Activated naive CD4-positive, alpha-beta T cell treated with anti-CD3 and anti-CD28 coated beads for 36 hours (primary cell): ENCODE results near the gene B4GALT7. TPM values are rescaled to one million over a fixed set of nuclear protein-coding genes. Genes with fewer than 3 reads are reported as not detected.
"Not testable (repeated sequence)": the region's sequence is repeated elsewhere in the genome, so short reads cannot be mapped to it uniquely, and the experiment has no call there.

ENCODE experiments used
- CTCF ChIA-PET: fragments of 350-600 bp; sonication (Branson Sonifier 250); formaldehyde crosslinking; loops from one replicate; lab custom pipeline; 2021; ENCODE audit warnings: antibody characterized with exemption; lab: Charles Lee
- DNase-seq: peaks from one replicate; pipeline ENCODE4 v3.0.0-alpha.2; 2020
- H3K27ac Mint-ChIP-seq: one replicate; pipeline ENCODE4 v1.8.0; 2021; ENCODE audit warnings: mild to moderate bottlenecking, mixed read lengths
- H3K27me3 Mint-ChIP-seq: one replicate; pipeline ENCODE4 v1.8.0; 2021; ENCODE audit warnings: low read depth, mixed read lengths
- H3K36me3 Mint-ChIP-seq: one replicate; pipeline ENCODE4 v1.8.0; 2021; ENCODE audit warnings: low read depth, mixed read lengths
- H3K4me1 Mint-ChIP-seq: one replicate; pipeline ENCODE4 v1.8.0; 2021; ENCODE audit warnings: low read depth, mixed read lengths
- H3K4me3 Mint-ChIP-seq: one replicate; pipeline ENCODE4 v1.8.0; 2021; ENCODE audit warnings: mild to moderate bottlenecking, moderate library complexity, mixed read lengths
- H3K9me3 Mint-ChIP-seq: one replicate; pipeline ENCODE4 v1.8.0; 2021; ENCODE audit warnings: mixed read lengths
- intact Hi-C: fragments of 100-400 bp; cut with micrococcal nuclease; formaldehyde crosslinking; loops from one replicate; pipeline ENCODE4 v1.15.1; 2023
- total RNA-seq, 2 experiments: library from RNA; stranded (reverse); gene quantifications; one replicate each; pipeline ENCODE4 v1.2.3, GENCODE V29; 2021

Gene B4GALT7
- total RNA-seq, 2 experiments from 2014 or later: 9.9 to 13.6 TPM

- Mint-ChIP-seq H3K27me3 (no peaks in the 10 kb centered on the region), H3K36me3 (peaks cover 8% of the 10 kb centered on the region), H3K4me3 (no peak overlapping the region), H3K27ac (no peak overlapping the region), H3K9me3 (no peaks in the 10 kb centered on the region), H3K4me1 (peaks cover 2% of the 10 kb centered on the region)
- no peak for DNase-seq
- CTCF ChIA-PET: no interaction called here
- intact Hi-C loops: no loop called here
Measured at GRCh38 chr5:177612215-177612673, 12.3 kb downstream of the B4GALT7 start.

GRCh38 chr5:177620560-177620959, 20.6 kb downstream of the B4GALT7 start:
- intact Hi-C loops: no loop called here
- DNase-seq: no peak
- H3K9me3 Mint-ChIP-seq: no peaks in the 10 kb centered on the region
- no peak overlapping the region for H3K4me3 Mint-ChIP-seq
- CTCF ChIA-PET: no interaction called here
- peaks cover 47% of the 10 kb centered on the region for H3K36me3 Mint-ChIP-seq
- no peaks in the 10 kb centered on the region for H3K4me1 Mint-ChIP-seq
- H3K27me3 Mint-ChIP-seq: no peaks in the 10 kb centered on the region
- H3K27ac Mint-ChIP-seq: no peak overlapping the region

- H3K9me3 Mint-ChIP-seq, intact Hi-C loops, H3K27me3 Mint-ChIP-seq, H3K27ac Mint-ChIP-seq, DNase-seq, CTCF ChIA-PET, H3K4me1 Mint-ChIP-seq, H3K4me3 Mint-ChIP-seq: not testable (repeated sequence)
- peaks cover 32% of the 10 kb centered on the region for H3K36me3 Mint-ChIP-seq
Measured at GRCh38 chr5:177624172-177624571, 24.2 kb downstream of the B4GALT7 start.

GRCh38 chr5:177630186-177630585, 30.3 kb downstream of the B4GALT7 start:
- H3K9me3 Mint-ChIP-seq, CTCF ChIA-PET, H3K4me3 Mint-ChIP-seq, DNase-seq, H3K27me3 Mint-ChIP-seq, H3K27ac Mint-ChIP-seq, H3K36me3 Mint-ChIP-seq, intact Hi-C loops, H3K4me1 Mint-ChIP-seq: not testable (repeated sequence)

- H3K4me3 Mint-ChIP-seq, DNase-seq, intact Hi-C loops, H3K27me3 Mint-ChIP-seq, H3K4me1 Mint-ChIP-seq, H3K9me3 Mint-ChIP-seq, H3K27ac Mint-ChIP-seq, CTCF ChIA-PET: not testable (repeated sequence)
- peaks cover 12% of the 10 kb centered on the region for H3K36me3 Mint-ChIP-seq
Measured at GRCh38 chr5:177634912-177635311, 35.0 kb downstream of the B4GALT7 start.

GRCh38 chr5:177645462-177645861, 45.5 kb downstream of the B4GALT7 start:
- Mint-ChIP-seq H3K9me3 (peaks cover 18% of the 10 kb centered on the region), H3K36me3 (peaks cover 31% of the 10 kb centered on the region), H3K27ac (peak overlapping the region; percentile 68), H3K4me1 (peaks cover 10% of the 10 kb centered on the region)
- DNase-seq, H3K27me3 Mint-ChIP-seq, H3K4me3 Mint-ChIP-seq, intact Hi-C loops, CTCF ChIA-PET: not testable (repeated sequence)

GRCh38 chr5:177651235-177651634, 51.3 kb downstream of the B4GALT7 start:
- H3K27ac Mint-ChIP-seq, DNase-seq, H3K27me3 Mint-ChIP-seq, H3K4me3 Mint-ChIP-seq, CTCF ChIA-PET, intact Hi-C loops: not testable (repeated sequence)
- Mint-ChIP-seq H3K4me1 (peaks cover 12% of the 10 kb centered on the region), H3K9me3 (peaks cover 19% of the 10 kb centered on the region), H3K36me3 (peaks cover 32% of the 10 kb centered on the region)

- not testable (repeated sequence) for H3K27me3 Mint-ChIP-seq
Measured at GRCh38 chr5:177657846-177658245, 57.9 kb downstream of the B4GALT7 start.

GRCh38 chr5:177658542-177658941, 58.6 kb downstream of the B4GALT7 start:
- H3K4me3 Mint-ChIP-seq, H3K27ac Mint-ChIP-seq, H3K27me3 Mint-ChIP-seq, DNase-seq, CTCF ChIA-PET, H3K9me3 Mint-ChIP-seq, H3K36me3 Mint-ChIP-seq, intact Hi-C loops: not testable (repeated sequence)
- H3K4me1 Mint-ChIP-seq: peaks cover 25% of the 10 kb centered on the region

More at GRCh38 chr5:177657846-177658245, 57.9 kb downstream of the B4GALT7 start:
- CTCF ChIA-PET, H3K9me3 Mint-ChIP-seq, DNase-seq, intact Hi-C loops, H3K27ac Mint-ChIP-seq, H3K4me3 Mint-ChIP-seq, H3K36me3 Mint-ChIP-seq: not testable (repeated sequence)
- H3K4me1 Mint-ChIP-seq: peaks cover 23% of the 10 kb centered on the region

Other genes starting within 250 kb of the B4GALT7 start
- gene LMAN2, start 248.5 kb upstream of the B4GALT7 start, total RNA-seq: 10 to 100 TPM; 82.2 to 83.9 TPM
- gene RGS14, start 242.2 kb upstream of the B4GALT7 start, total RNA-seq: 10 to 100 TPM; 34.6 to 39.2 TPM
- gene SLC34A1, start 215.7 kb upstream of the B4GALT7 start, total RNA-seq: not detected
- not detected for gene PFN3, start 199.5 kb upstream of the B4GALT7 start, total RNA-seq
- gene F12, start 190.6 kb upstream of the B4GALT7 start, total RNA-seq: 1 to 10 TPM; 3.2 to 5.4 TPM
- 100 to 1,000 TPM; 117 to 133 TPM for gene GRK6, start 173.5 kb upstream of the B4GALT7 start, total RNA-seq
- 1 to 10 TPM; 7.4 to 8.2 TPM for gene PRR7, start 153.3 kb upstream of the B4GALT7 start, total RNA-seq
- gene DBN1, start 126.5 kb upstream of the B4GALT7 start, total RNA-seq: 10 to 100 TPM; 20.8 to 22.4 TPM
- 10 to 100 TPM; 41.2 to 42.2 TPM for gene PDLIM7, start 102.5 kb upstream of the B4GALT7 start, total RNA-seq
- gene DOK3, start 90.3 kb upstream of the B4GALT7 start, total RNA-seq: 1 to 10 TPM in 1 of 2 experiments, under 1 TPM in 1; 0.37 to 1.3 TPM
- 100 to 1,000 TPM; 142 to 147 TPM for gene DDX41, start 83.2 kb upstream of the B4GALT7 start, total RNA-seq
- 10 to 100 TPM; 87.4 to 87.8 TPM for gene FAM193B, start 45.6 kb upstream of the B4GALT7 start, total RNA-seq
- gene TMED9, start 7.9 kb upstream of the B4GALT7 start, total RNA-seq: 100 to 1,000 TPM; 110 TPM
- 10 to 100 TPM; 23.8 to 26.0 TPM for gene FAM153A, start 182.8 kb downstream of the B4GALT7 start, total RNA-seq